Mammary epithelial cell (primary cell): ENCODE results near the gene SPATA22.

Experiments used
- EZH2 ChIP-seq: IDR thresholded peaks from 2 replicates; pipeline ENCODE4 v1.6.1; 2012; ENCODE audit warnings: low read length, inconsistent platforms, borderline replicate concordance
- TF ChIP-seq, protein P1 (sequence below), 2 donors: IDR thresholded peaks in 1 of 2; conservative IDR thresholded peaks in 1 of 2; 2 replicates each; pipeline ENCODE4 v1.5.1; 2011 to 2012; ENCODE audit warnings: inconsistent platforms in 2 of 2, low read length in 2 of 2, mild to moderate bottlenecking in 2 of 2, control low read depth in 1 of 2, low read depth in 1 of 2; ENCODE audit not compliant: insufficient read depth in 1 of 2; ENCODE audit errors: extremely low read depth in 1 of 2

DNA sequence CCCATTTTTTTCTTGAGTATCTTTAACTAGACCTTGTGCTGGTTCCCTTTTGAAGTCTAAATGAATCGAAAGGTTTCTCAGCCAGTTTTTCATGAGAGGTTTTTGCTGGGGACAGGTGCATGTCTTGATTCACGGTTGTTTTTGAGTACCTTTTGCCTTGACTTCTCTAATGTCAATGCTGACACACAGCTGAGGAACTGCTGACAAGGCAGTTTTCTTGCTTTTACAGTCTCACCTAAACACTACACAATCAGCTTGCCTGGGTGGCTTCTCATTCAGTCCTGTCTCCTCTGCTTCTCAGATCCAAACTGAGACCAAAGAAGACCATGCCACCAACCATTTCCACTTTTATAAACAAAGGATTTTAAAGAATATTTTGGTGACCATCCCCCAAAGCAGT lies 53.4 kb downstream of the SPATA22 start:
- TF ChIP-seq, protein P1, sequence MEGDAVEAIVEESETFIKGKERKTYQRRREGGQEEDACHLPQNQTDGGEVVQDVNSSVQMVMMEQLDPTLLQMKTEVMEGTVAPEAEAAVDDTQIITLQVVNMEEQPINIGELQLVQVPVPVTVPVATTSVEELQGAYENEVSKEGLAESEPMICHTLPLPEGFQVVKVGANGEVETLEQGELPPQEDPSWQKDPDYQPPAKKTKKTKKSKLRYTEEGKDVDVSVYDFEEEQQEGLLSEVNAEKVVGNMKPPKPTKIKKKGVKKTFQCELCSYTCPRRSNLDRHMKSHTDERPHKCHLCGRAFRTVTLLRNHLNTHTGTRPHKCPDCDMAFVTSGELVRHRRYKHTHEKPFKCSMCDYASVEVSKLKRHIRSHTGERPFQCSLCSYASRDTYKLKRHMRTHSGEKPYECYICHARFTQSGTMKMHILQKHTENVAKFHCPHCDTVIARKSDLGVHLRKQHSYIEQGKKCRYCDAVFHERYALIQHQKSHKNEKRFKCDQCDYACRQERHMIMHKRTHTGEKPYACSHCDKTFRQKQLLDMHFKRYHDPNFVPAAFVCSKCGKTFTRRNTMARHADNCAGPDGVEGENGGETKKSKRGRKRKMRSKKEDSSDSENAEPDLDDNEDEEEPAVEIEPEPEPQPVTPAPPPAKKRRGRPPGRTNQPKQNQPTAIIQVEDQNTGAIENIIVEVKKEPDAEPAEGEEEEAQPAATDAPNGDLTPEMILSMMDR (conservative IDR thresholded peaks at IDR 0.05 in 1 of 2, IDR thresholded peaks at IDR 0.05 in 1 of 2; ENCODE audit: extremely low read depth in 1 of 2, insufficient read depth in 1 of 2, low read depth in 1 of 2, low read length in 2 of 2) = no peak
- TF ChIP-seq EZH2 = no peak
